A673 (cell line): ENCODE measurements around the gene BEND3. TPM values are rescaled to one million over a fixed set of nuclear protein-coding genes. Genes with fewer than 3 reads are reported as not detected.

Experiments
- BruUV-seq: library from RNA; stranded (reverse); fragments of 400-500 nt; replicated peaks from 2 replicates; lab custom pipeline; 2021; lab: Mats Ljungman, UMichigan
- CTCF ChIA-PET: fragments of 300-600 bp; sonication (Branson Sonifier 250); formaldehyde crosslinking; loops from one replicate; lab custom pipeline; 2022; ENCODE audit warnings: antibody characterized with exemption; lab: Charles Lee
- POLR2A ChIA-PET: fragments of 300-600 bp; sonication (Branson Sonifier 250); formaldehyde crosslinking; loops from one replicate; lab custom pipeline; 2022; ENCODE audit warnings: antibody characterized with exemption; ENCODE audit not compliant: low non-redundant PET; lab: Charles Lee
- DNase-seq: peaks from one replicate; pipeline ENCODE4 v3.0.0-alpha.2; 2015; ENCODE audit warnings: low spot score
- H3K27ac ChIP-seq: fragments of 200-600 bp; sonication (generic); 2 replicates; pipeline ENCODE4 v1.5.1; 2016; ENCODE audit warnings: mixed run types, low read depth, mild to moderate bottlenecking, mixed read lengths, antibody characterized with exemption, low read length; ENCODE audit not compliant: poor library complexity, severe bottlenecking
- H3K27me3 ChIP-seq: fragments of 200-600 bp; sonication (generic); replicated peaks from 2 replicates; pipeline ENCODE4 v1.6.1; 2017; ENCODE audit warnings: mixed run types, low read depth, mild to moderate bottlenecking, mixed read lengths, antibody characterized with exemption, low read length; ENCODE audit not compliant: insufficient read depth, poor library complexity
- H3K36me3 ChIP-seq: fragments of 200-600 bp; sonication (generic); 2 replicates; pipeline ENCODE4 v1.6.1; 2016; ENCODE audit warnings: mixed run types, mild to moderate bottlenecking, mixed read lengths, antibody characterized with exemption, low read length; ENCODE audit not compliant: insufficient read depth, poor library complexity, severe bottlenecking
- H3K4me1 ChIP-seq: fragments of 200-600 bp; sonication (generic); 2 replicates; pipeline ENCODE4 v1.6.1; 2017; ENCODE audit warnings: mixed run types, mild to moderate bottlenecking, mixed read lengths, antibody characterized with exemption, low read length; ENCODE audit not compliant: insufficient read depth, poor library complexity, severe bottlenecking
- H3K4me3 ChIP-seq: fragments of 200-600 bp; sonication (generic); 2 replicates; pipeline ENCODE4 v1.5.1; 2016; ENCODE audit warnings: low read depth, mixed run types, mild to moderate bottlenecking, mixed read lengths, low read length; ENCODE audit not compliant: poor library complexity, severe bottlenecking
- H3K9me3 ChIP-seq: fragments of 200-600 bp; sonication (generic); 2 replicates; pipeline ENCODE4 v1.6.1; 2016; ENCODE audit warnings: mixed run types, low read depth, mild to moderate bottlenecking, mixed read lengths, antibody characterized with exemption, low read length; ENCODE audit not compliant: poor library complexity, severe bottlenecking
- EZH2 ChIP-seq: fragments of 200-600 bp; sonication (generic); IDR thresholded peaks from 2 replicates; pipeline ENCODE4 v1.6.1; 2017; ENCODE audit warnings: borderline replicate concordance, low read depth, mild to moderate bottlenecking, mixed read lengths, antibody characterized with exemption, low read length; ENCODE audit not compliant: poor library complexity, severe bottlenecking
- intact Hi-C: fragments of 100-400 bp; cut with micrococcal nuclease; formaldehyde crosslinking; loops from one replicate; pipeline ENCODE4 v1.10.0; 2022; ENCODE audit not compliant: unreplicated experiment
- total RNA-seq: library from RNA; stranded (reverse); gene quantifications from 2 replicates; pipeline ENCODE4 v1.2.3, GENCODE V29; 2021
- TF ChIP-seq, protein P1 (sequence below): fragments of 300-800, 200-600 bp; sonication (generic); conservative IDR thresholded peaks from 2 replicates; pipeline ENCODE4 v1.5.1; 2017; ENCODE audit warnings: low read depth, mild to moderate bottlenecking, antibody characterized with exemption, low read length, moderate library complexity, mixed read lengths

BEND3 gene
- total RNA-seq, 1 experiment from 2014 or later = 10.9 TPM

- H3K27me3 ChIP-seq = no peaks in the 10 kb centered on the region
- no peak overlapping the region for H3K4me3 ChIP-seq
- ChIA-PET CTCF (interaction anchor here (0.5 kb wide), 1 partner anchor 43 kb away, joined by 4 read pairs; no protein-coding TSS in a partner anchor), POLR2A (interaction anchor here (0.8 kb wide), 1 partner anchor 15 kb away, joined by 4 read pairs; no protein-coding TSS in a partner anchor)
- no peaks in the 10 kb centered on the region for H3K36me3 ChIP-seq
- no peaks in the 10 kb centered on the region for H3K4me1 ChIP-seq
- no peak for TF ChIP-seq EZH2
- TF ChIP-seq, protein P1, sequence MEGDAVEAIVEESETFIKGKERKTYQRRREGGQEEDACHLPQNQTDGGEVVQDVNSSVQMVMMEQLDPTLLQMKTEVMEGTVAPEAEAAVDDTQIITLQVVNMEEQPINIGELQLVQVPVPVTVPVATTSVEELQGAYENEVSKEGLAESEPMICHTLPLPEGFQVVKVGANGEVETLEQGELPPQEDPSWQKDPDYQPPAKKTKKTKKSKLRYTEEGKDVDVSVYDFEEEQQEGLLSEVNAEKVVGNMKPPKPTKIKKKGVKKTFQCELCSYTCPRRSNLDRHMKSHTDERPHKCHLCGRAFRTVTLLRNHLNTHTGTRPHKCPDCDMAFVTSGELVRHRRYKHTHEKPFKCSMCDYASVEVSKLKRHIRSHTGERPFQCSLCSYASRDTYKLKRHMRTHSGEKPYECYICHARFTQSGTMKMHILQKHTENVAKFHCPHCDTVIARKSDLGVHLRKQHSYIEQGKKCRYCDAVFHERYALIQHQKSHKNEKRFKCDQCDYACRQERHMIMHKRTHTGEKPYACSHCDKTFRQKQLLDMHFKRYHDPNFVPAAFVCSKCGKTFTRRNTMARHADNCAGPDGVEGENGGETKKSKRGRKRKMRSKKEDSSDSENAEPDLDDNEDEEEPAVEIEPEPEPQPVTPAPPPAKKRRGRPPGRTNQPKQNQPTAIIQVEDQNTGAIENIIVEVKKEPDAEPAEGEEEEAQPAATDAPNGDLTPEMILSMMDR = no peak
- intact Hi-C loops = no loop called here
- no peak for DNase-seq
- BruUV-seq = no TSS peak
- no peaks in the 10 kb centered on the region for H3K9me3 ChIP-seq
- H3K27ac ChIP-seq = no peak overlapping the region
Observed at GRCh38 chr6:107129370-107129925, 14.1 kb upstream of the BEND3 start.

DNA sequence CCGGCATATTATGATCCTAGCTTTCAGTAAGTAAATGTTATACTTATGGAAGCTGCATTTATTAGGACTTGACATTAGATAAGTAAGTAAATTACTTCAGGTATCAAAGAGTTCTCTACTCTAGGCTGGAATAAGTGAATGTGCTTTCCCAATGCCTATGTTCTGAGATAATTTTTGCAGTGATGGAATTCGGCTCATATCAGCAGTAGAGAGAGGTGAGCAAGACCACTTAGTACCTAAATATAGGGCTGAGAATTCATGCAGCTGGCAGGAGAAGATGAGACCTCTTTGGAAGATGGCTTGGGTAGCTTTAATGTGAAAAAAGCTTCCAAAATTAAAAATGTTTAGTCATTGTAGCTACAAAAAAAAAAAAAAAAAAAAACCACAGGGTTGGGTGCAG, 13.3 kb upstream of the BEND3 start:
- ChIA-PET CTCF (no interaction called here), POLR2A (no interaction called here)
- Histone ChIP-seq H3K4me3 (no peak overlapping the region), H3K36me3 (no peaks in the 10 kb centered on the region), H3K9me3 (no peaks in the 10 kb centered on the region), H3K27ac (no peak overlapping the region), H3K27me3 (no peaks in the 10 kb centered on the region), H3K4me1 (no peaks in the 10 kb centered on the region)
- BruUV-seq = no TSS peak
- intact Hi-C loops = no loop called here
- DNase-seq = no peak
- no peak for TF ChIP-seq EZH2
- TF ChIP-seq, protein P1 = no peak

- intact Hi-C loops = no loop called here
- no peak for DNase-seq
- no peaks in the 10 kb centered on the region for H3K27me3 ChIP-seq
- POLR2A ChIA-PET = no interaction called here
- no peaks in the 10 kb centered on the region for H3K4me1 ChIP-seq
- TF ChIP-seq EZH2 = no peak
- TF ChIP-seq, protein P1 = no peak
- CTCF ChIA-PET = no interaction called here
- H3K9me3 ChIP-seq = no peaks in the 10 kb centered on the region
- BruUV-seq = no TSS peak
- H3K4me3 ChIP-seq = no peak overlapping the region
- no peak overlapping the region for H3K27ac ChIP-seq
- no peaks in the 10 kb centered on the region for H3K36me3 ChIP-seq
Observed at GRCh38 chr6:107128175-107128574, 12.9 kb upstream of the BEND3 start.
